GM08714 (cell line): ENCODE results near the gene FGF22.
A peak's percentile ranks its signal among the peaks of the same experiment; 100 is the strongest.
"Not testable (repeated sequence)": the region's sequence is repeated elsewhere in the genome, so short reads cannot be mapped to it uniquely, and the experiment has no call there.

Experiments used
- H3K4me3 ChIP-seq: fragments of 200-500 bp; sonication (Bioruptor generic); 2 replicates; pipeline ENCODE4 v1.5.1; 2014; ENCODE audit warnings: mild to moderate bottlenecking, low read length, inconsistent platforms
- ZNF274 ChIP-seq: IDR thresholded peaks from 2 replicates; pipeline ENCODE4 v1.6.1; 2012; ENCODE audit warnings: mild to moderate bottlenecking, low read depth, low read length

Gene FGF22

DNA sequence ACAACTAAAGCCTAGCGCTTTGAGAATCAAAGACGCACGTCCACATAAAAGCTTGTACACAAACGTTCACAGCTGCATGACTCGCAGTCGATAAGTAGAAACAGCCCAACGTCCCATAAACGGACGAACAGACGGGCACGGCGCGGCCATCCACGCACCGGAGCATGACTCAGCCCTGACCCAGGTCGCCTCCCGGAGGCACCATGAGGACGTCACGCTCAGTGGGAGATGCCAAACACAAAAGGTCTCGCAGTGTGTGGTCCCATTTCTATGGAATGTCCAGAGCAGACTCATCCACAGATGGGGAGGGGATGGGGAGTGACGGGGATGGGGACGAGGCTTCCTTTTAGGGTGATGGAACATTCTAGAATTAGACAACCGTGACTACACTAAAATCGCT is 15.7 kb upstream of the FGF22 start:
- no peak for TF ChIP-seq ZNF274
- no peak overlapping the region for H3K4me3 ChIP-seq

DNA sequence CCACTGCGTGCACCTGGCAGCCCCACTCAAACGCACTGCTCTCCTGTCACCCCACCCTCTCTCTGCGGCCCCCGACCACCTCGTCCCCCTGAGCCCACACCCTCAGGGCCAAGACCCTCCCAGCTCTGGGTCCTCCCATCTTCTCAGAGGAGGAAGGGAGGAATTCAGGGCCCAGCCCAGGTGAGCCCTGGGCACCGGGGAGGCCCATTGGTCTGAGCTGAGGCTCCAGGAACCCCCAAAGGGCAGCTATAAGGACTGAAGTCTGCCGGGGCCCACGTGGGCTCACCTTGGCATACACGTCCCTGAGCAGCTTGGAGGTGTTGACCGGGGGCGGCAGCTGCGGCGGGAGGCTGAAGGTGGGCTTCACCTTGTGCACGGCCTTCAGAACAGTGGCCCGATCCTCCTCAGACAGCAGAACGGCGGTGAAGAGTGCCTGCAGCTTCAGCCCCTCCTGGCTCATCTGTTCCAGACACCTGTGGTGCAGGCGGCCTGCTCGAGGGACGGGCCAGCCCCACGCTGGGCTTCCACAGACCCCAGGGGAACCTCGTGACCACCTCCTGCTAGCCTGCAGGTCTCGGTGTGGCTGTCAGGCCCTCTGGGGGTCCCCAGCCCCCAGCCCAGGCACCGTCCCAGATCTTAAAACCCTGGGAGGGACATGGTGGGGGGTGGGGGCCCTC is 15.1 kb upstream of the FGF22 start:
- TF ChIP-seq ZNF274 = no peak
- no peak overlapping the region for H3K4me3 ChIP-seq

DNA sequence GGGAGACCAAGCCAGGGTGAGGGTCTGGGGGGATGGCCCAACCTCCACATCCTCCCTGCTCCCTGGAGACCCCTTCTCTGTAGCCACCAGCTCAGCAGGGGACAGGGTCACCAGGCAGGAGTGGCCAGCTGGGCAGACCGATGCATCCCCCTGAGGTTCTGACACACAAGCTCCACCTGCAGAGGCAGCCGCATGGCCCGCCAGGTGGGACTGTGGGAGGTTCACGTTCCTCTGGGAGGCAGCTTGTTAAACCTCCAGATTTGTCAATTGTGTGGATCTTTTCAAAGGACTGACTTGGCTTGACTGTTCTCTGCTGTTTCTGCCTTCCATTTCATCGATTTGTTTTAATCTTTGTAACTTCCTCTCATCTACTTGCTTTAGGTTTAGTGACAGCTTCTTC is 14.4 kb upstream of the FGF22 start:
- no peak overlapping the region for H3K4me3 ChIP-seq
- TF ChIP-seq ZNF274 = no peak

DNA sequence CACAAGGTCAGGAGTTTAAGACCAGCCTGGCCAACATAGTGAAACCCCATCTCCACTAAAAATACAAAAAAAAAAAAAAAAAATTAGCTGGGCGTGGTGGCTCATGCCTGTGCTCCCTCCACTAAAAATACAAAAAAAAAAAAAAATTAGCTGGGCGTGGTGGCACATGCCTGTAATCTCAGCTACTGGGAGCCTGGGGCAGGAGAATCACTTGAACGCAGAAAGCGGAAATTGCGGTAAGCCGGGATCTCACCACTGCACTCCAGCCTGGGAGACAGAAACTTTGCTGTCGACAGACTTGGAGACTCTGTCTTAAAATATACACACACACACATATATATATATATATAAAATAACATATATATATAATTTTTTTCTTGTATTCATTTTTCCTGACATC is 13.1 kb upstream of the FGF22 start:
- not testable (repeated sequence) for H3K4me3 ChIP-seq

DNA sequence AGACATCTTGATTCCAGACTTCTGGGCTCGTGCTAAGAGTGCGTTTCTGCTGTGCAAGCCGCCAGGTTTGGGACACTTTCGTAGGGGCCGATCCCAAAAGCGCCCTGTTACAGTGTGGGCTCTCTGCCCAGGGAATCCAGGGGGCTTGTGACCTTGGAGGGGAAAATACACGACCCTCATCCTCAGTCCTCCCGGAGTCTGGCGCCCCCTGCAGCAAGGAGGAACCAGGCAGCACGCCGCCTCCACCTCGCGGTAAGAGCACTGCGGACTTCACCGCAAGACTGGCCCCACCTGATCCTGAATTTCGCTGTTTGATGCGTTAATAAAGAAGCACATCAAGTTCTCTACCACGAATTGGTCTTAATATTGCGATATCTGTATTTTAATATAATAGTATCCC is 11.5 kb upstream of the FGF22 start:
- no peak for TF ChIP-seq ZNF274
- no peak overlapping the region for H3K4me3 ChIP-seq

DNA sequence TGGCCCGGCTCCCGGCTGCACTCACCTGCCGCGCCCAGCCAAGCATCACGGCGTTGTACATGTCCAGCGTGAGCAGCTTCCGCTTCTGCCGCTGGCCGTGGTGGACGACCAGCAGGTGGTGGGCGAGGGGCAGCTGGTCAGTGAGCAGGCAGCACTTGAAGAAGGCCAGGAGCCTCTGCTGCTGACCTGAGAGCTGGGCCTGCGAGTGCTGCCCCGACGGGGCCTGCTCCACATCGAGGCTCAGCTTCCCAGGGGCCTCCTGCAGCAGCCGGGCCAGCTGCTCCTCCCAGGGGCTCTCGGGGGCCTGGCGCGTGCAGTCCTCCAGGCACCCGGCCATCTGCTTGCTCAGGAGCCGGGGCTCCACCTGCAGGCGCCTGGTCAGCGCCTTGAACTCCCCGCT is 10.2 kb upstream of the FGF22 start:
- H3K4me3 ChIP-seq = not testable (repeated sequence)

DNA sequence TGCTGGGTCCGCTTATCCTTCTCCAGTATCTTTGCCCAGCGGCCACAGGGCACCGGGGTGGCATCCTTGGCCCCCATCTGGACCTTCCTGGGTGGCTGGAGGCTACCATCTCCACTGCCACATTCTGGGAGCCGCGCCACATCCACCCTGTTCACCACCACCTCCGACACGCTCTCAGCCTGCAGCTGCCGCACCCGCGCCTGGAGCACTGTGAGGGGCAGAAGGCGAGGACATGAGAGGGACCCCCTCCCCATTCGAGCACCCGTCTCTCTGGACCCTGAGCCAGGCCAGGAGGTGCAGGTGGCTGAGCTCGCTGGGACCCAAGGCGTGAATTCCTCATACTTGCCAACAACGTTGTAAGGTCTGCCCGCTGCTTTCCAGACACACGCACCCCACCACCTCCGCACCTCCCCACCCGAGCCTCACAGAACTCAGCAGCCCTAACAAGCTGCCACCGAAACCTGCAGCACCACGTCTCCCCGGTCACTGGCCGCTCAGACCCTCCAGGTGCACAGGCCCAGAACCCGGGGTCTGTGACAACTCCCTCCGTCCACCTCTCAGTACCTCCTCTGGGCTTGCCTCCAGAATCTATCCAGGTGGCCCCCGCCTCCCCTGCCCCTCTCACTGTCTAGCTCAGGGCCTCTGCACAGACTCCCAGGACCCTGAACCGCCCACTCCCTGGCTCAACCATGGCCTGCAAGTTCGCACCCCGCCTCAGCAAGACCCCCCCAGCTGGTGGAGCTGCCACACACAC is 9.5 kb upstream of the FGF22 start:
- H3K4me3 ChIP-seq = no peak overlapping the region
- no peak for TF ChIP-seq ZNF274

DNA sequence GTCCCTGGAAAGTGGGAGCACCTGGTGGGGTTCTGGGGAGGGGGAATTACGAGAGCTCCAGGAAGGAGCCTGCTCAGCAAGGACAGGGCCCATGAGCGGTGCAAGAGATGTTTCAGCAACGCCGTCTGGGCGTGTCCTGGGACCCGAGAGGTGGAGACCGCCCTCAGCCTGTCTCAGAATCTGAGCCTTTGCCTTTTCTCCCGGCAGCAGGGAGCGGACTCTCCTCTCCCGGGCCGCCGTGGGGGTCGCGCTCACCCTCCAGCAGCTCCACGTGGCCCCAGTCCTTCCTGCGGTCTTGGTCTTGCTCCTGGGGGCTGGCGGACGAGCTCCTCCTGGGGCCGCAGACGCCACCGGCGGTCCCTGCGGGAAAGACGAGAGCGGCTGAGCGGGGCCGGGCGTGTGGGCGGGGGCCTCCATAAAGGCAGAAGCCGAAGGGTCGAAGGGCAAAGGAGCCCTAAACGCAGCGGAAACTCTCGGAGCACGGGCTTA is 7.1 kb upstream of the FGF22 start:
- peak overlapping the region; percentile 79 for H3K4me3 ChIP-seq
- TF ChIP-seq ZNF274 = no peak

DNA sequence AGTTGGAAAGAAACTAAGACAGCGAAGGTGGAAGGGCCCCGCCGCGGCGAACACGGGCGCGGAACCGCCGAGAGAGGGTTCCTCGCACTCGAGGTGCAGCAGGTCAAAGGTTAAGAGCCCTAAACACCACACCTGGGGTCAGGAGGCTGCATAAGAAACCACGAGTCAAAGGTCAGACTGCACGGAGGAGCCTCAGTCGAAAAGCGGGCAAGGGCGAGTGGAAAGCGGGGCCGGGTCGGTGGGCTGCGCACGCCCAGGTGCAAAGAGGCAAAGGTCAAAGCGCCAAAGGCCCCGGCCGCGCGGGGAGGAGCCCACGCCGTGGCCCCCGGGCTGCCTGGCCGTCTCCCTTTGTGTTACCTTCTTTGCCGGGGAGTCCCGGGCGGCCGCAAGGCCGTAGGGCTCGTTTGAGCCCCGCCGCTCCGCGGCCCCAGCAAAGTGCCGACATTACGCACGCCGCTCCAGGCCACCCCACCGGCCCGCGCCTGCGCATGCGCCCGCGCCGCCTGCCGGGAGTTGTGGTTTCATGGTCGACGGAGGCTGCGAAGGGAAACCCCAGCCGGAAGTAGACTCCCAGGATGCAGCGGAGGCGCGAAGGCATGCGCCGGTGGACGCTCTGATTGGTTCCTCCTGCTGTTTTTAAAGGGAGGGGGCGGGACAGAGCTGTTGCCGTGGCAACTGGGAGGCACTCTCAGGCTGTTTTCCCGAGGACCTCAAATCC is 6.5 kb upstream of the FGF22 start, which contains the start of gene POLRMT:
Gene POLRMT (minus strand): TSS at position 470 of the 718 bp plus-strand sequence. CDS start 25 bp downstream, at position 445.
- peak within 1 kb of the TSS; percentile 79 for H3K4me3 ChIP-seq
- no peak for TF ChIP-seq ZNF274

DNA sequence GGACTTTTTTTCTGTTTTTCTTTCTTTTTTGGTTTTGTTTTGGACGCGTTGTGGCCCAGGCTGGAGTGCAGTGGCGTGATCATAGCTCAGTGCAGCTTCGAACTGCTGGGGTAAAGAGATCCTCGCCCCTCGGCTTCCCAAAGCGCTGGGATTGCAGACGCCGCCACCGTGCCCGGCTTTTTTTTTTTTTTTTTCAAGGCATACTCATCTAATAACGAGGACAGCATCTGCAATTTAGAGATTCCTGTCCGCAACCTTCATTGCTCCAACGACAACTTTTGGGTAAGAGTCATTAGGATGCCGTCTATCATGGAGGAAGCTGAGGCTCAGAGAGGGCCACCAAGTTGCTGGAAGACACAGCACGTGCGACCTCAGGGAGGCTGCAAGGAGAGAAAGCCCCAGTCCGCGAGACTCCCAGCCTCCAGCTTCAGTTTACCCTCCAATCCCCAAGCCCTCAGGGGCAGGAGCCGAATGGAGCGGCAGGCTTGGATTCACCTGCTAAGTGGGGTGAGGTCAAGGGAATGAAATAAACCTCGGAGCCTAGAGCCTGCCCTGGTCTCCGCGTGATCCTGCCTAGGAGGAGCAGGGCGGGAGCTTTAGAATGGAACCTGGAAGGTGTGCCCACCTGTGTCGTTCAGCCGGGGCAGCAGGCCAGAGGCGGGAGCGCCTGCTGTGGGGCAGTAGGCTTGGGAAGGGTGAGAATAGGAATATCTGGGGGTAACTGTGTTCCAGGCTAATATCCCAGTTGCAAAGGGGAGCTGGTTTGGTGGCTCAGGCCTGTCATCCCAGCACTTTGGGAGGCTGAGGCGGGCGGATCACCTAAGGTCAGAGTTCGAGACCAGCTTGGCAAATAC is 5.7 kb upstream of the FGF22 start:
- no peak for TF ChIP-seq ZNF274
- H3K4me3 ChIP-seq = peak overlapping the region; percentile 73

DNA sequence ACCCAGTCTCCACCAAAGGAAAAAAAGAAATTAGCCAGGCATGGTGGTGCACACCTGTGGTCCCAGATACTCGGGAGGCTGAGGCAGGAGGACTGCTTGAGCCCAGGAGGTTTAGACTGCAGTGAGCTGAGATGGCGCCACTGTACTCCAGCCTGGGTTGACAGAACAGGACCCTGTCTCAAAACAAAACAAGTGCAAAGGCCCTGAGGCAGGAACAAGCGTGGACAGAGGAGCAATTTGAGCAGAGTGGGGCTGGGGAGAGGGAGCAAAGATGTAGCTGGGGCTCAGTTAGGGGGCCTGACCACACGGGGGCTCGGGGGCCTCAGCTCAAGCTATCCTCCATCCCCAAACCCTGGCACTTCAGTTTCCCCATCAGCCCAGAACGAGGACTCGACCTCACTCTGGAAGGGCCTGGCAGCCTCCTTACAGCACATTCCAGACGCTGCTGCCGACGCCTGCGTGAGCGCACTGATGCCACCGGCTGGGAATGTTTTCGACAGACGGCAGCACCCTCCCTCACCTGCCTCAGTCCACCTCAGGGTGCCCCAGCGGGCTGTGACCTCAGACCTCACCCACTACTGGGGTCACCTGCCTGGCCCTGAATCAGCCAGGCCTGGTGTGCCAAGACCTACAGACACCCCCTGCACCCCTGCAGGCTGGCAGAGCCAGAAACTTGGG is 4.6 kb upstream of the FGF22 start:
- TF ChIP-seq ZNF274 = no peak
- H3K4me3 ChIP-seq = no peak overlapping the region

DNA sequence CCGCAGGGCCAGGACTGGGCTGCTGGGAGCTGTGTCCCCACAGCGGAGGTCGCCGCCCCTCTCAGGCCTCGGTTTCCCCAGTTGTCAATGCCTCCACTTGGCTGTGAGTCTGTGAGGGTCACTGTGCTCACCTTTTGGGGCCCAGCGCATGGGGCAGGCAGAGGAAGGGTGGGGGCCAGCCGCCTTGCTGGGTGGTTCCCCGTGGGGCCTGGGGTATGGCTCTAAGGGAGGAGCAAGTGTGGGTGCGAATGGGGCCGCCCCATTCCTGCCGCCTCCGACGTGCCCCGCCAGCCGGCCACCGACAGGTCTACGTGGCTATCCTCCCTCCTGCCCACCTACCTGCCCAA is 800 bp upstream of the FGF22 start:
- no peak for TF ChIP-seq ZNF274
- no peak overlapping the region for H3K4me3 ChIP-seq

DNA sequence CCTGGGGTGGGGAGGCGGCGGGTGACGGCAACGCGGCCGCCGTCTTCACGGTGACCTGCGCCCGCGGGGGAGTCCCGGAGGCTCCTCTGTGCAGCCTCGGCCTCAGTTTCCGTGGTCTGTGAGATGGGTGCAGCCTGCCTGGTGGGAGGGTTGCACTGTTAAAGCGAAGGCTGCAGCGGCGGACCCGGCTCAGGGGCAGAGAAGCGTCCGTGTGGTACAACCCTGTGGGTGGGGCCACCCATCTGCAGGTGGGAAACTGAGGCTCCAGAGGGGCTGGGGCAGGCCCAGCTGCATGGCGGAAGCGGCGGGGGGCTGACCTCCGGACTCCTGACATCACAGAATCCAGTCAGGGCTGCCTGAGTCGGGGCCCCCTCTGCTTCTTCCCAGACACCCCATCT is 481 bp downstream of the FGF22 start:
- no peak for TF ChIP-seq ZNF274

More for the DNA sequence above, 481 bp downstream of the FGF22 start:
- no peak overlapping the region; the same call in 1 of the 2 replicates for H3K4me3 ChIP-seq
